ENCODE measurements around the gene NUDT14.

Gene NUDT14

DNA sequence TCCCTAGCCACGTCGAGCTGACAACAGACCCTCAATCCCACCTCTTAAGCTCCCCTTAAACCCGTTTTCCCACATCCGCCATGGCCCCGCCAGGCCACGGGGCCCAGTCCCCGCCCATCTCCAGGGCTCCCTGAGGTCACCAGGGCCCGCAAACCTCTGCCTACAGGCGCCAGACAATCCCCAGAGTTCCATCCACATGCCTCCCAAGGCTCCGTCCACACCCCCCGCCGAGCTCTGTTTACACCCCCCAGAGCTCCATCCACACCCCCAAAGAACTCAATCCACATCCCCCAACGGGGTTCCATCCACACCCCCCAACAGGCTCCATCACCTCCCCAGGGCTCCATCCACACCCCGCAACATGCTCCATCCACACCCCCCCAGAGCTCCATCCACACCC is 21.8 kb downstream of the NUDT14 start:
- DNase-seq (ENCODE audit: low read depth in 2 of 2) = no peak

DNA sequence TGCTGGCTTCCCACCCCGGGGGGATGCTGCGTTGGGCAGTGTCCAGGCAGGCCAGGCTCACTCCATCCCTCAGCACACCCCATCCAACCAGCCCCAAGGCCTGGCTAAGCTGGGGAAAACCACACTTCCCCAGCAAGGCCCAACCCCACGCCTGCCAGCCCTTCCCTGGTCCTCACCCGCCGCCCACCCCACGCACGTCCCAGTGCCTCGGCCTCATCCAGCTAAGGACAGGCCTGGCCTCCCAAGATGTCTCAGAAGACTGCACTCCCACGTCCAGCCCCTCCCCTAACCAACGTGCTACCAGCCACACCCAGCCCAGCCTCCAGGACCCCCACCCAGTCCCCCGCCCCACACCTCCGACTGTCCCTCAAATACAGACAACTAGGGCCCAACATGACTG is 22.3 kb downstream of the NUDT14 start:
- no peak for DNase-seq (ENCODE audit: low read depth in 2 of 2)

GRCh38 chr14:105157872-105158271 is 23.2 kb downstream of the NUDT14 start:
- DNase-seq (ENCODE audit: low read depth in 2 of 2) = no peak

- no peak for DNase-seq (ENCODE audit: low read depth in 2 of 2)
Measured at GRCh38 chr14:105156414-105157375, 24.4 kb downstream of the NUDT14 start.

DNA sequence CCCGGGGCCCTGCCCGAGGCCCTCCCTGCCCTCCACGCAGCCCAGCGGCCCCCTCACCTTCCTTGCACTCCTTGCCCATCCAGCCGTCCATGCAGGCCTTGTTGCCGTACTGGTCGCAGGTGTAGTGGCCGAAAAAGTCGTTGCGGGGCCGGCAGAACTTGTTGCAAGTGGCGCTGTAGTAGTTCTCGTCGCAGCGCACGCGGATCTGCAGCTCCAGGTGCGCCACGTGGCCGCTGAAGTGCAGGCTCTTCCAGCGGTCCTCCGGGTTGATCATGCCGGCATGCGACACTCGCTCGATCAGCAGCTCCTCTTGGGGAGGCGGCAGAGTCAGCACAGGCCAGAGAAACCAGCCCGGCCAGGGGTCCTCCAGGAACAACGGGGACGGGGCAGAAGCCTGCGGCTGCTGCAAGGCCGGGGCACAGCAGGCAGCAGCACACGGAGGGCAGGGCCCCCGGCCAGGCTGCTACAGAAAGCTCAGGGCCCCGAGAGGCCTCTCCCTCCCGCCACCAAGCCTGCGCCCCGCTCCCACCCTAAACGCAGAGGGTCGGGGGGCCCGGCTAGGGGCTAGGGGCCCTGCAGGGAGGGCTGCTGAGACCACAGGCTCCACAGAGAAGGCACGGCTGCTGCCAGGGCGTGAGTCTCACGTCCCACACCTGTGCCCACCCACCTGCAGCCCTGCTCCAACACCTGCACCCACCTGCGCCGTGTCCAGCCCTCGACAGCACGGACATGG is 25.3 kb downstream of the NUDT14 start:
- DNase-seq (ENCODE audit: low read depth in 2 of 2) = no peak

DNA sequence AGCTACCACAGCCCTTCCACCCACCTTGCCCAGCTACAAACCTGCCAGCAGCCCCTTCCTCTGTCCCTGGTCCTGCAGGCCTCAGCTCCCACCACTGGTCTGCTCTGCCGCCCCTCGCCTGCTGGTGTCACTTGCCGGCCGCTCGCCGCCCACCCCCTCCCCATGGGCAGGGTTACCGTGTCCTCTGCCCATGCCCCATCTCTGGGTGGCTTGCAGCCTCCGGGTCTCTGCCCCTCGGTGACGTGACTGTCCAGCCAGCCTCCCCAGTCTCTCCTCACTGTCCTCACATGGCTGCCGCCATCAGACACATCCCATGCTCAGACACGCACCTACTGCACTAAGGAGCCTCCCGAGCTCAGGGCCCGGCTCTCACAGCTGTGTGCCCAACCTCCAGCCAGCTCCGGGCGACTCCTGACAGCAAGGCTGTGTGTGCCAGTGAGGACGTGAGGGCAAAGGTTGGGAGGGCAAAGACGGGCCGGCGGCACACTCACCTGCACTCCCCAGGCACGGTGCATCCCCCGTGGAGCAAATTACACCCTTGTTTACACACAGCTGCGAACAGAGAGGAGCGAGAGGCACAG is 26.0 kb downstream of the NUDT14 start:
- DNase-seq (ENCODE audit: low read depth in 2 of 2) = no peak

DNA sequence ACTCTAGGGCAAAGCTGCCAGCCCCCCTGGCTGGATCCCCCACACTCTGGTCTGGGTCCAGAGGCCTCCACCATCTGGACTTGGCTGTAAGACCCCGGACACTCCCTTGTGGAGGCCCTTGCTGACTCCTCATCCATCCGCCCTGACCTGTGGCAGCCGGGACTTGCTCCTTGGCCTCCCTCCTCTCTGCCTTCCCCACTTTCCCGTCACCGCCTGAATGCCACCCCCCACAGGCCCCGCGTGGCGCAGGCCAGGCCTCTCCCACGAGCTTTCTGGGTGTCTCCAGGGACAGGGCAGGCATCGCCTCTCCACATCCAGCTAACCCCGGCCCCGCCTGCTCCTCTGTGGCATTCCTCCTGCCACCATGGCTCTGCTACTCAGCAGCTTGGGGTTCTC is 26.6 kb downstream of the NUDT14 start:
- no peak for DNase-seq (ENCODE audit: low read depth in 2 of 2)

DNA sequence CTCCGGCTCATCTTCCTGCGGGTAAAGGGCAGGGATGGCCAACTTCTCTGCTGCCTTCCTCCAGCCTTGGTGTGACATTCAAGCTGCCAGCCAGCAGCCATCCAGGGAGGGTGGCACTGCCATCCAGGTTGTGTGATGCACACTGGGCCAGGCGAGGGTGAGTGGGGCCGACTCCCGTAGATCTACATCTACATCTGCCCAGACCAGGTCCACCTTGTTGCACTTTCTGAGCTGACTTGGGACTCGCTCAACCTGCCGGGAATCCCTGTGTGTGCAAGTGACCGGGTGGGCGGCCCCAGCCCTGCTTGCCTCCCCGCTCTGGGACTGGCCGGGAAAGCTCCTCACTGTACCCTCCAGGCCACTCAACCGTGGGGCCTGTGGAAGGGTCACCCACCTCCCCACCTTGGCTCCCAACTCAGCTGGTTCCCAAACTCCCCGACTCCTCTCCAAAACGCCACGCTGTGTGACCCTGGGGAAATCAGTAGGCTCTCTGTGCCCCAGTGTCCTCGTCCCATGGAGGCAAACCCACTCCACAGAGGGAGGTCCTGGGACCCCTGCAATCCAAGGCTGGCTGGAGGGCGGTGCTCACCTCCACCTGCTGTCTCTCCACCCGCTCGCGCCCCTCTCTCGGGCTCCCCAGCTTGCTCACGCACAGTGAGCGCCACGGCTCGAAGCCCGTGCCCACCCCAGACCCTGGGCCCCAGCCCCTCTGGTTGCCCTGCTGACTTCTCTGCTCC is 27.2 kb downstream of the NUDT14 start:
- no peak for DNase-seq (ENCODE audit: low read depth in 2 of 2)

DNA sequence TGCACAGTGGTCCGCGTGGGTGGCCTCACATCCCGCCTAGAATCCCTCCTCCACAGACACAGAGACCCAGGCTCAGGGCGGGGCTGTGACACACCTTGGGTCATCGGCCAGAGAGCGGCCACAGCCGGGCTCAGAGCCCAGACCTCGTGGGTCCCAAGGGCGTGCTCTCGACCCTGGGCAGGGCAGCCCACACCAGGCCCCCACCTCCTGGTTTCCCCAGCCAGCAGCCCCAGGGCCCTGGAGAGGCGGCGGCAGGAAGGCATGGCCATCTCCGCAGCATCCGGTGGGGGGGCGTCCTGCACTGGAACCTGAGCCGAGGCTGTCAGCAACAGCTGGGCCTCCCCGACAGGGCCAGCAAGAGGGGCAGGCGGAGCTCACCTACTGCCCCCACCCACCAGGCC is 27.8 kb downstream of the NUDT14 start:
- DNase-seq (ENCODE audit: low read depth in 2 of 2) = no peak

- no peak for DNase-seq (ENCODE audit: low read depth in 2 of 2)
Measured at GRCh38 chr14:105152794-105153241, 28.3 kb downstream of the NUDT14 start.

- DNase-seq (ENCODE audit: low read depth in 2 of 2) = no peak
Measured at GRCh38 chr14:105151838-105152793, 29.0 kb downstream of the NUDT14 start.

GRCh38 chr14:105151084-105151837 is 29.9 kb downstream of the NUDT14 start:
- DNase-seq (ENCODE audit: low read depth in 2 of 2) = no peak

DNA sequence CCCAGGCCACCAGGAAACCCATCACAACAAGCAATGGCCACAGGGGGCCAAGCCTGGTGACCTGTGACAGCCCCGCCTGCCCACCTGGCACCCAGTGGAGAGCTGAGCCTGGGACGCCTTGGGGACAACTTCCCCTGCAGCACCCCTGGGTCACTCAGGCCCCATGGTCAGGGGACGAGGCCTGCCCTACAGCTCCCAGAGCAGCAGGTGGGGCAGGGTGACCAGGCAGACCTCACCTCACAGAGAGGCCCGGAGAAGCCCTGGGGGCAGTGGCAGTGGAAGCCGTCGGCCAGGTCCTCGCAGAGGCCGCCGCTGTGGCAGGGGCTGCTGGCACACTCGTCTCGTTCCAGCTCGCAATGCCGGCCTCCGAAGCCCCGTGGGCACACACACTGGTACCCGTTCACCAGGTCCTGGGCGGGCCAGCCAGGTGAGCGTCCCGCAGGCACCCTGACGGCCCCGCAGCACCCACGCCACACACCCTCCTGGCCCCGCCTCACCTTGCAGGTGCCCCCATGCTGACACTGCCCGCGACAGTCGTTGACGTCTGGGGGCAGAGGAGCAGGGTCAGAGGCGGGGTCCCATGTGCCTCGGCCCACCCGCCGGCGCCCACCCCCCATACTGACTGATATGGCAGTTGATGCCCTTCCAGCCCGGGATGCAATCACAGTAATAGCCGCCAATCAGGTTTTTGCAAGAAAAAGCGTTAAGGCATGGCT is 30.6 kb downstream of the NUDT14 start:
- no peak for DNase-seq (ENCODE audit: low read depth in 2 of 2)

DNA sequence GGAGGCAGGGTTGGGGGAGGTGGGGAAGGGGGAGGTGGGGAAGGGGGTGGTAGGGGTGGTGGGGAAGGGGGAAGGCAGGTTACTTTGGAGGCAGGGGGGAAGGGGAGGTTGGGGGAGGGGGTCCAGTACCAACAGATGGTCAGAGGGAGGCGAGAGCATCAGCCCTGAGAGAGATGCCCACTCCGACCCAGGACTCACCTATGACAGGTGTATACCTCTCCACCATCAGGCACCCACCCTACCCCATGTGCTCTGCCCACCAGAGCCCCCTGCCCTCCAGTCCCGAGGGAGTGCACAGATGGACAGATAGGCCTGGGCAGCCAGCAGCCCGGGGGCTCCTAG is 31.1 kb downstream of the NUDT14 start:
- DNase-seq (ENCODE audit: low read depth in 2 of 2) = no peak

DNA sequence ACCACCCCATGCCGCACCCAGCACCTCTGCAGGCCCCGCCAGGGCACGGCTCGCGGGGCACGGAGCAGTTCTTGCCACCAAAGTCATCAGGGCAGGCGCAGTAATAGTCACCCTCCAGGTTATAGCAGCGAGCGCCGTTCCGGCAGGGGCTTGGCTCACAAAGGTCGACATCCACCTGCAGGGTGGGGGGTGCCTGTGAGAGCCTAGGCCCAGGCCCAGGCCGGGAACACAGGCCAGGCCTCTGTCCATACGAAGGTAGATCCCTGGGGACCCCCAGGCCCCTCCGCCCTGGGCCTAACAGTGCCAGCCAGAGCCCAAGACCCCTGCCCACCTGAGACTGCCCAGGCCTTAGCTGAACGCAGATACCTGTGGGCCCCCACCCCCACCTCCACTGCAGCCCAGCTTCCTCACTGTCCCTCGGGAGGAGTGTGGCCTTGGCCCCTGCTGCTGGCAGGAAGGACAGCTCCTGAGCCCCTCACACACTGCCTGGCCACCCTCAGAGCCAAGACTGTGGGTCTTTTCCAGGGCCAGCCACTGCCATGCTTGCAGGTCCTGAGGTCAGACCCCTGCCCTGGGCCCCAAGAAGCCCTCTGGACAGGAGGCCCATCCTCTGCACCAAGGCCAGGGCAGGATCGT is 31.8 kb downstream of the NUDT14 start:
- DNase-seq (ENCODE audit: low read depth in 2 of 2) = no peak

DNA sequence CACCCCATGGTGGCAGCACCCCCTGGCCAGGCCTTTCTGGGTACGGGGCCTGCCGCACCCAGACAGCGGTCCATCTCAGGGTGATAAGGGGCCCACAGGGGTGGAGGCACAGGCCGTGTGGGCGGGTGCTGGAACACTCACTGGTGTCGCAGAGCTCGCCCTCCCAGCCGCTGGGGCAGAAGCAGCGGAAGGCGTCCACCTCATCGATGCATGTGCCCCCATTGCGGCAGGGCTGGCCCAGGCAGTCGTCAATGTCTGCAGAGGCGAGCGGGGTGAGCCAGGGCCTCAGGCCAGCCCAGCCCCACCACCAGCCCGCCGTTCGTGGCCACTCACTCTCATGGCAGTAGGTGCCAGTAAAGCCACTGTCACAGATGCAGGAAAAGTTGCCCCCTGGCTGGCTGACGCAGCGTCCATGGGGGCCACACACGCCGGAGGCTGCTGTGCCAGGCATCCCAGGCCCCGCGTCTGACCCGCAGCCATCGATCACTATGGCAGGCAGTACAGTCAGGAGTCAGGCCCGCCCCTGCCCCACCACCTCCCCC is 32.4 kb downstream of the NUDT14 start:
- DNase-seq (ENCODE audit: low read depth in 2 of 2) = no peak

DNA sequence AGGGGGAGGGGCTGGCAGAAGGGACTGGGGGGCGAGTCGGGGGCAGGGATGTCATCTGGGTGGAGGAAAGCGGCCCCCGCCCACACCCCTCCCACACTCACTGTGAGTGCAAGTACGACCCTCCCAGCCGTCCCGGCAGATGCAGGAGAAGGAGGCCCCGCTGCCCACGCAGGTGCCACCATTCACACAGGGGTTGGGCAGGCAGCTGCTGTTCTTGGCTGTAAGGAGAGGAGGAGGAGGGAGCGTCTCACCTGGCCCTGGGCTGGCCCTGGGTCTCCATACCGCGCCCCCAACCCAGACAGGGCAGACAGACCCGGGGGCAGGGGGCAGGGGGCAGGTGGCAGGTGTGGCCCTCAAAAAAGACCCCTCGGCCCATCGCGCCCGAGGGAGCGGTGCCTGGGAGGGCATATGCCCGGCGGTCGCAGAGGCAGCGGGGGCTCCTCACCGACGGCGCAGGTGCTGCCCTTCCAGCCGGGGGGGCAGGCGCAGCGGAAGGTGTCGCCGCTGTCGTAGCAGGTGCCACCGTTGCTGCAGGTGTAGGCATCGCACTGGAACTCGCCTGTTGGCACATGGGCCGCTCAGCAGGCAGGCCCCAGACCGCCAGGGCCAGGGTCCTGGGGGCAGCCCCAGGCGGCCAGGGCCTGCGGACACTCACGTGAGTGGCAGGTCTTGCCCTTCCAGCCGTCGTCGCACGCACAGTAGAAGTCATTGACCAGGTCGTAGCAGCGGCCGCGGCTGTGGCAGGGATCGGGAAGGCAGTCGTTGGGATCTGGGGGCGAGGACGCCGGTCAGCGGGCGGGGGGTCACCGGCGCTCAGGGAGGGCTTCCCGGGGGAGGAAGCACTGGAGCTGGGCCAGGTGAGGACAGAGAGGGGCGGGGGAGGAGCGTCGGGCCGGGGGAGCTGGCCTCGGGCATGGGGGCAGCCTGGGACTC is 33.2 kb downstream of the NUDT14 start:
- DNase-seq (ENCODE audit: low read depth in 2 of 2) = no peak
